Measurements from ENCODE around the gene ACAP3. TPM values are rescaled to one million over a fixed set of nuclear protein-coding genes. Genes with fewer than 3 reads are reported as not detected.

The ACAP3 gene
- total and polyA plus RNA-seq, 2 experiments from 2014 or later: 8.1 to 31.9 TPM

- H3K36me3 ChIP-seq (ENCODE audit: insufficient read depth): no peaks in the 10 kb centered on the region
- DNase-seq (ENCODE audit: low spot score) (no peak), ATAC-seq (no peak)
- H3K79me2 ChIP-seq (replicated peaks; ENCODE audit: insufficient read depth): no peaks in the 10 kb centered on the region
- no peaks in the 10 kb centered on the region for H3K27me3 ChIP-seq (ENCODE audit: insufficient read depth)
- peaks cover 13% of the 10 kb centered on the region for H3K27me3 Mint-ChIP-seq (ENCODE audit: insufficient read depth, low read depth, poor library complexity)
- no peak overlapping the region for H3K4me3 ChIP-seq
- H3K27ac Mint-ChIP-seq: no peak overlapping the region
- peaks cover 3% of the 10 kb centered on the region; the same call in 2 of the 3 replicates for H3K9me3 Mint-ChIP-seq
- H3F3A ChIP-seq (replicated peaks; ENCODE audit: low read depth): 0 out of 2 replicates have a peak, but pooled peaks cover 9% of the 10 kb centered on the region
- H3K4me1 Mint-ChIP-seq: peaks cover 4% of the 10 kb centered on the region; the same call in 1 of the 3 replicates
- H3K9me2 ChIP-seq (ENCODE audit: insufficient read depth): no peaks in the 10 kb centered on the region
- H3K36me3 Mint-ChIP-seq (ENCODE audit: low read depth): no peaks in the 10 kb centered on the region
- no peak overlapping the region for H3K4me2 ChIP-seq
- no peaks in the 10 kb centered on the region for H3K4me1 ChIP-seq (ENCODE audit: insufficient read depth)
- TF ChIP-seq EZH2phosphoT487 (IDR thresholded peaks at IDR 0.05; ENCODE audit: unreplicated experiment): no peak
- TF ChIP-seq, protein P1, sequence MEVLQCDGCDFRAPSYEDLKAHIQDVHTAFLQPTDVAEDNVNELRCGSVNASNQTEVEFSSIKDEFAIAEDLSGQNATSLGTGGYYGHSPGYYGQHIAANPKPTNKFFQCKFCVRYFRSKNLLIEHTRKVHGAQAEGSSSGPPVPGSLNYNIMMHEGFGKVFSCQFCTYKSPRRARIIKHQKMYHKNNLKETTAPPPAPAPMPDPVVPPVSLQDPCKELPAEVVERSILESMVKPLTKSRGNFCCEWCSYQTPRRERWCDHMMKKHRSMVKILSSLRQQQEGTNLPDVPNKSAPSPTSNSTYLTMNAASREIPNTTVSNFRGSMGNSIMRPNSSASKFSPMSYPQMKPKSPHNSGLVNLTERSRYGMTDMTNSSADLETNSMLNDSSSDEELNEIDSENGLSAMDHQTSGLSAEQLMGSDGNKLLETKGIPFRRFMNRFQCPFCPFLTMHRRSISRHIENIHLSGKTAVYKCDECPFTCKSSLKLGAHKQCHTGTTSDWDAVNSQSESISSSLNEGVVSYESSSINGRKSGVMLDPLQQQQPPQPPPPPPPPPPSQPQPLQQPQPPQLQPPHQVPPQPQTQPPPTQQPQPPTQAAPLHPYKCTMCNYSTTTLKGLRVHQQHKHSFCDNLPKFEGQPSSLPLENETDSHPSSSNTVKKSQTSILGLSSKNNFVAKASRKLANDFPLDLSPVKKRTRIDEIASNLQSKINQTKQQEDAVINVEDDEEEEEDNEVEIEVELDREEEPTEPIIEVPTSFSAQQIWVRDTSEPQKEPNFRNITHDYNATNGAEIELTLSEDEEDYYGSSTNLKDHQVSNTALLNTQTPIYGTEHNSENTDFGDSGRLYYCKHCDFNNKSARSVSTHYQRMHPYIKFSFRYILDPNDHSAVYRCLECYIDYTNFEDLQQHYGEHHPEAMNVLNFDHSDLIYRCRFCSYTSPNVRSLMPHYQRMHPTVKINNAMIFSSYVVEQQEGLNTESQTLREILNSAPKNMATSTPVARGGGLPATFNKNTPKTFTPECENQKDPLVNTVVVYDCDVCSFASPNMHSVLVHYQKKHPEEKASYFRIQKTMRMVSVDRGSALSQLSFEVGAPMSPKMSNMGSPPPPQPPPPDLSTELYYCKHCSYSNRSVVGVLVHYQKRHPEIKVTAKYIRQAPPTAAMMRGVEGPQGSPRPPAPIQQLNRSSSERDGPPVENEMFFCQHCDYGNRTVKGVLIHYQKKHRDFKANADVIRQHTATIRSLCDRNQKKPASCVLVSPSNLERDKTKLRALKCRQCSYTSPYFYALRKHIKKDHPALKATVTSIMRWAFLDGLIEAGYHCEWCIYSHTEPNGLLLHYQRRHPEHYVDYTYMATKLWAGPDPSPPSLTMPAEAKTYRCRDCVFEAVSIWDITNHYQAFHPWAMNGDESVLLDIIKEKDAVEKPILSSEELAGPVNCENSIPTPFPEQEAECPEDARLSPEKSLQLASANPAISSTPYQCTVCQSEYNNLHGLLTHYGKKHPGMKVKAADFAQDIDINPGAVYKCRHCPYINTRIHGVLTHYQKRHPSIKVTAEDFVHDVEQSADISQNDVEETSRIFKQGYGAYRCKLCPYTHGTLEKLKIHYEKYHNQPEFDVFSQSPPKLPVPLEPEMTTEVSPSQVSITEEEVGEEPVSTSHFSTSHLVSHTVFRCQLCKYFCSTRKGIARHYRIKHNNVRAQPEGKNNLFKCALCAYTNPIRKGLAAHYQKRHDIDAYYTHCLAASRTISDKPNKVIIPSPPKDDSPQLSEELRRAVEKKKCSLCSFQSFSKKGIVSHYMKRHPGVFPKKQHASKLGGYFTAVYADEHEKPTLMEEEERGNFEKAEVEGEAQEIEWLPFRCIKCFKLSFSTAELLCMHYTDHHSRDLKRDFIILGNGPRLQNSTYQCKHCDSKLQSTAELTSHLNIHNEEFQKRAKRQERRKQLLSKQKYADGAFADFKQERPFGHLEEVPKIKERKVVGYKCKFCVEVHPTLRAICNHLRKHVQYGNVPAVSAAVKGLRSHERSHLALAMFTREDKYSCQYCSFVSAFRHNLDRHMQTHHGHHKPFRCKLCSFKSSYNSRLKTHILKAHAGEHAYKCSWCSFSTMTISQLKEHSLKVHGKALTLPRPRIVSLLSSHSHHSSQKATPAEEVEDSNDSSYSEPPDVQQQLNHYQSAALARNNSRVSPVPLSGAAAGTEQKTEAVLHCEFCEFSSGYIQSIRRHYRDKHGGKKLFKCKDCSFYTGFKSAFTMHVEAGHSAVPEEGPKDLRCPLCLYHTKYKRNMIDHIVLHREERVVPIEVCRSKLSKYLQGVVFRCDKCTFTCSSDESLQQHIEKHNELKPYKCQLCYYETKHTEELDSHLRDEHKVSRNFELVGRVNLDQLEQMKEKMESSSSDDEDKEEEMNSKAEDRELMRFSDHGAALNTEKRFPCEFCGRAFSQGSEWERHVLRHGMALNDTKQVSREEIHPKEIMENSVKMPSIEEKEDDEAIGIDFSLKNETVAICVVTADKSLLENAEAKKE (CRISPR knock-in tag; IDR thresholded peaks at IDR 0.05): no peak
- no peak for TF ChIP-seq NANOG (IDR thresholded peaks at IDR 0.05; ENCODE audit: borderline replicate concordance)
- no peak for TF ChIP-seq JUNB (IDR thresholded peaks at IDR 0.05; ENCODE audit: unreplicated experiment)
- no peak overlapping the region for H3K27ac ChIP-seq (ENCODE audit: low read depth)
- H4K20me1 ChIP-seq (replicated peaks; ENCODE audit: insufficient read depth): no peaks in the 10 kb centered on the region
- H3K4me3 Mint-ChIP-seq: no peak overlapping the region
- no peak overlapping the region for H2AFZ ChIP-seq
Observed at GRCh38 chr1:1291023-1291528, 16.7 kb downstream of the ACAP3 start.

GRCh38 chr1:1290238-1290731, 17.4 kb downstream of the ACAP3 start:
- Histone ChIP-seq H3K36me3 (ENCODE audit: insufficient read depth) (no peaks in the 10 kb centered on the region), H3K9me2 (ENCODE audit: insufficient read depth) (no peaks in the 10 kb centered on the region), H3K27ac (ENCODE audit: low read depth) (no peak overlapping the region), H3K4me3 (no peak overlapping the region), H3K4me1 (ENCODE audit: insufficient read depth) (no peaks in the 10 kb centered on the region), H2AFZ (no peak overlapping the region), H3F3A (replicated peaks; ENCODE audit: low read depth) (0 out of 2 replicates have a peak, but pooled peaks cover 9% of the 10 kb centered on the region), H3K27me3 (ENCODE audit: insufficient read depth) (no peaks in the 10 kb centered on the region), H3K79me2 (replicated peaks; ENCODE audit: insufficient read depth) (no peaks in the 10 kb centered on the region), H4K20me1 (replicated peaks; ENCODE audit: insufficient read depth) (no peaks in the 10 kb centered on the region), H3K4me2 (no peak overlapping the region)
- H3K4me1 Mint-ChIP-seq: peaks cover 4% of the 10 kb centered on the region; the same call in 1 of the 3 replicates
- H3K36me3 Mint-ChIP-seq (ENCODE audit: low read depth): no peaks in the 10 kb centered on the region
- H3K27ac Mint-ChIP-seq: no peak overlapping the region
- TF ChIP-seq, protein P2, sequence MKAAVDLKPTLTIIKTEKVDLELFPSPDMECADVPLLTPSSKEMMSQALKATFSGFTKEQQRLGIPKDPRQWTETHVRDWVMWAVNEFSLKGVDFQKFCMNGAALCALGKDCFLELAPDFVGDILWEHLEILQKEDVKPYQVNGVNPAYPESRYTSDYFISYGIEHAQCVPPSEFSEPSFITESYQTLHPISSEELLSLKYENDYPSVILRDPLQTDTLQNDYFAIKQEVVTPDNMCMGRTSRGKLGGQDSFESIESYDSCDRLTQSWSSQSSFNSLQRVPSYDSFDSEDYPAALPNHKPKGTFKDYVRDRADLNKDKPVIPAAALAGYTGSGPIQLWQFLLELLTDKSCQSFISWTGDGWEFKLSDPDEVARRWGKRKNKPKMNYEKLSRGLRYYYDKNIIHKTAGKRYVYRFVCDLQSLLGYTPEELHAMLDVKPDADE (IDR thresholded peaks at IDR 0.05): no peak
- TF ChIP-seq, protein P3, sequence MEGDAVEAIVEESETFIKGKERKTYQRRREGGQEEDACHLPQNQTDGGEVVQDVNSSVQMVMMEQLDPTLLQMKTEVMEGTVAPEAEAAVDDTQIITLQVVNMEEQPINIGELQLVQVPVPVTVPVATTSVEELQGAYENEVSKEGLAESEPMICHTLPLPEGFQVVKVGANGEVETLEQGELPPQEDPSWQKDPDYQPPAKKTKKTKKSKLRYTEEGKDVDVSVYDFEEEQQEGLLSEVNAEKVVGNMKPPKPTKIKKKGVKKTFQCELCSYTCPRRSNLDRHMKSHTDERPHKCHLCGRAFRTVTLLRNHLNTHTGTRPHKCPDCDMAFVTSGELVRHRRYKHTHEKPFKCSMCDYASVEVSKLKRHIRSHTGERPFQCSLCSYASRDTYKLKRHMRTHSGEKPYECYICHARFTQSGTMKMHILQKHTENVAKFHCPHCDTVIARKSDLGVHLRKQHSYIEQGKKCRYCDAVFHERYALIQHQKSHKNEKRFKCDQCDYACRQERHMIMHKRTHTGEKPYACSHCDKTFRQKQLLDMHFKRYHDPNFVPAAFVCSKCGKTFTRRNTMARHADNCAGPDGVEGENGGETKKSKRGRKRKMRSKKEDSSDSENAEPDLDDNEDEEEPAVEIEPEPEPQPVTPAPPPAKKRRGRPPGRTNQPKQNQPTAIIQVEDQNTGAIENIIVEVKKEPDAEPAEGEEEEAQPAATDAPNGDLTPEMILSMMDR (conservative IDR thresholded peaks at IDR 0.05; ENCODE audit: low read depth in 2 of 2): peak; percentile 52 to 70
- TF ChIP-seq ZNF114 (CRISPR knock-in tag; IDR thresholded peaks at IDR 0.05): no peak
- peaks cover 3% of the 10 kb centered on the region; the same call in 2 of the 3 replicates for H3K9me3 Mint-ChIP-seq
- peaks cover 13% of the 10 kb centered on the region for H3K27me3 Mint-ChIP-seq (ENCODE audit: insufficient read depth, low read depth, poor library complexity)
- peak; percentile 19 for ATAC-seq
- no peak overlapping the region for H3K4me3 Mint-ChIP-seq
- DNase-seq (ENCODE audit: low spot score): peak; percentile 73

Data from GM23338 (cell line).